Left lung (tissue), 10 donors: ENCODE data around the gene CFL1. TPM values are rescaled to one million over a fixed set of nuclear protein-coding genes. Genes with fewer than 3 reads are reported as not detected.

Source experiments
- ATAC-seq: fragments of 200-7000 bp; cut with Tn5 transposase; one replicate; pipeline ENCODE4 v1.9.1; 2020; ENCODE audit warnings: moderate library complexity
- DNase-seq, 4 donors: peaks; one replicate each; pipeline ENCODE4 v3.0.0-alpha.2; 2013 to 2020
- H3K27ac ChIP-seq, 2 donors: fragments of 200-600 bp; sonication (generic) in 1 of 2; one replicate each; pipeline versions ENCODE4 v1.5.0 to v1.8.0; 2020 to 2021
- H3K27me3 ChIP-seq, 2 donors: fragments of 200-600 bp; sonication (generic) in 1 of 2; one replicate each; pipeline versions ENCODE4 v1.5.0 to v1.8.0; 2020 to 2021
- H3K36me3 ChIP-seq, 2 donors: fragments of 200-600 bp; sonication (generic) in 1 of 2; one replicate each; pipeline versions ENCODE4 v1.5.0 to v1.8.0; 2020 to 2021
- H3K4me1 ChIP-seq, 2 donors: fragments of 200-600 bp; one replicate each; pipeline ENCODE4 v1.8.0; 2021
- H3K4me3 ChIP-seq, 2 donors: fragments of 200-600 bp; sonication (generic) in 1 of 2; one replicate each; pipeline versions ENCODE4 v1.5.0 to v1.8.0; 2020 to 2021; ENCODE audit warnings: mild to moderate bottlenecking in 1 of 2
- H3K9me3 ChIP-seq, 2 donors: fragments of 200-600 bp; sonication (generic) in 1 of 2; one replicate each; pipeline versions ENCODE4 v1.5.0 to v1.8.0; 2020 to 2021
- CTCF ChIP-seq, 2 donors: fragments of 200-600 bp; sonication (generic) in 1 of 2; IDR thresholded peaks; one replicate each; pipeline versions ENCODE4 v1.5.0 to v1.8.0; 2021; ENCODE audit warnings: antibody characterized with exemption in 2 of 2
- intact Hi-C, 2 donors: fragments of 100-400 bp; cut with DNase I; formaldehyde crosslinking; loops; one replicate each; pipeline versions ENCODE4 v1.11.2 to v1.14.2; 2022
- polyA plus RNA-seq, 6 donors: library from polyadenylated mRNA; unstranded; fragments of 120-200 nt; gene quantifications; one replicate each; pipeline ENCODE4 v1.2.1, GENCODE V29; 2013; ENCODE audit not compliant: insufficient read length in 6 of 6
- total RNA-seq, 2 donors: library from RNA; stranded (reverse); fragmentation: NEBNext Ultra II Directional; extraction: Animal tissue kit (Norgen Biotek cat#: 25700); gene quantifications; one replicate each; pipeline ENCODE4 v1.2.1, GENCODE V29; 2021
- donor health status: DM: no; HTN: yes; CAD: no.
- donor health status: DM: no; HTN: no; CAD: no.

The CFL1 gene
- total and polyA plus RNA-seq, 8 donors, result 599 to 1,162 (median 777) TPM

- peaks cover 10 to 61% of the 10 kb centered on the region in 2 donors for H3K4me1 ChIP-seq
- no peak overlapping the region for H3K27ac ChIP-seq
- no peaks in the 10 kb centered on the region for H3K9me3 ChIP-seq
- no peak for TF ChIP-seq CTCF (IDR thresholded peaks at IDR 0.05)
- peak in 1 of 4 donors; percentile 59 for DNase-seq
- H3K36me3 ChIP-seq, result peaks cover 0 to 66% of the 10 kb centered on the region in 2 donors
- intact Hi-C loops, result no loop called here
- H3K27me3 ChIP-seq, result no peaks in the 10 kb centered on the region
- H3K4me3 ChIP-seq, result no peak overlapping the region
- ATAC-seq, result no peak
Observed at GRCh38 chr11:65862941-65863888, 5.2 kb upstream of the CFL1 start.

GRCh38 chr11:65862191-65862735, 4.3 kb upstream of the CFL1 start:
- H3K27me3 ChIP-seq, result no peaks in the 10 kb centered on the region
- no peak for ATAC-seq
- H3K4me1 ChIP-seq, result peaks cover 10 to 53% of the 10 kb centered on the region in 2 donors
- DNase-seq, result peak in 1 of 4 donors; percentile 39
- intact Hi-C loops, result no loop called here
- H3K36me3 ChIP-seq, result peaks cover 0 to 57% of the 10 kb centered on the region in 2 donors
- no peak for TF ChIP-seq CTCF (IDR thresholded peaks at IDR 0.05)
- no peaks in the 10 kb centered on the region for H3K9me3 ChIP-seq
- no peak overlapping the region for H3K27ac ChIP-seq
- H3K4me3 ChIP-seq, result no peak overlapping the region

- no peak for TF ChIP-seq CTCF (IDR thresholded peaks at IDR 0.05)
- DNase-seq (peak in 1 of 4 donors; percentile 65), ATAC-seq (no peak)
- intact Hi-C loops, result no loop called here
- peak overlapping the region in 1 of 2 donors; percentile 99 for H3K27ac ChIP-seq
- H3K4me1 ChIP-seq, result peaks cover 10 to 50% of the 10 kb centered on the region in 2 donors
- peak overlapping the region; percentile 78 to 96 for H3K4me3 ChIP-seq
- H3K27me3 ChIP-seq, result no peaks in the 10 kb centered on the region
- H3K9me3 ChIP-seq, result no peaks in the 10 kb centered on the region
- H3K36me3 ChIP-seq, result peaks cover 0 to 51% of the 10 kb centered on the region in 2 donors
Observed at GRCh38 chr11:65861533-65862183, 3.7 kb upstream of the CFL1 start.

- Histone ChIP-seq H3K9me3 (no peaks in the 10 kb centered on the region), H3K27ac (peak overlapping the region; percentile 95 to 99), H3K36me3 (peaks cover 0 to 47% of the 10 kb centered on the region in 2 donors), H3K27me3 (no peaks in the 10 kb centered on the region), H3K4me1 (peaks cover 15 to 55% of the 10 kb centered on the region in 2 donors), H3K4me3 (peak overlapping the region; percentile 78 to 96)
- TF ChIP-seq CTCF (IDR thresholded peaks at IDR 0.05), result no peak
- ATAC-seq (no peak), DNase-seq (no peak)
- intact Hi-C loops, result no loop called here
Observed at GRCh38 chr11:65861165-65861505, 3.2 kb upstream of the CFL1 start.
